ENCODE data around the gene GPAT2.
"Not testable (repeated sequence)": the region's sequence is repeated elsewhere in the genome, so short reads cannot be mapped to it uniquely, and the experiment has no call there.

GPAT2 gene

DNA sequence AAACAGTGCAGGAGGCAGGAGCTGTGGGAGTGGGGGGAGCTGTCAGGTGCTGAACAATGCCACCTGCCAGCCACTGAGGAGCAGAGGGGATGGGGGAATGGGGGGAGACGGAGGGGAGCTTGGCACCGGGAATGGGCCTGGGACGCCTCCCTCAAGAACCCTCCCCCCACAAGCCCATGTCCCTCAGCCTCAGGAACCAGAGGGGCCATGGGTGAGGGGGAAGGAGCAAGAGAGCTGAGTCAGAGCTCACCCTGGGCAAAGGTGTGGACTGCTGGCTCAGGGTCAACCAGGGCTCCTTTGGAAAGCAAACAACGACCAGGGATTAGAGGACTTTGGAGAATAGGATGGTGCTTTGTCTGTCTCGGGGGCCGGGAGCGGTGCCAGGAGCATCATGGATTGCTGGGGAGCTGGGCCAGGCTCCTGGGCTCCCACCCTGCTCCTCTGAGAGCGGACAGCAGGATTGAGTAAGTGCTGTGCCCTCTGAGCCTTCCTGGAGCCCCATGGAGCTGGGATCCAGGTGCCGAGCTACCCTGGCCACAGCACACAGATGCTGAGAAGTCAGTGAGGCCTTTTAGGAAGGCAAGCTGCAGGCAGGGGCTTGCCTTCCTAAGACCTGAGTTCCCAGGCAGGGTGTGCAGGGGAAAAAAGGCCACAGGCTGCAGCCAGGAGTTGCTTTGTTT lies 33.3 kb upstream of the GPAT2 start:
- H3K36me3 Mint-ChIP-seq, H3K9me3 Mint-ChIP-seq, H3K27ac Mint-ChIP-seq, H3K4me3 Mint-ChIP-seq, DNase-seq, CTCF ChIA-PET, H3K4me1 Mint-ChIP-seq: not testable (repeated sequence)
- peaks cover 22% of the 10 kb centered on the region for H3K27me3 Mint-ChIP-seq

- H3K4me3 Mint-ChIP-seq, DNase-seq, H3K27ac Mint-ChIP-seq, H3K36me3 Mint-ChIP-seq, H3K9me3 Mint-ChIP-seq, H3K4me1 Mint-ChIP-seq, CTCF ChIA-PET: not testable (repeated sequence)
- peaks cover 18% of the 10 kb centered on the region for H3K27me3 Mint-ChIP-seq
Observed at GRCh38 chr2:96067098-96067660, 32.5 kb upstream of the GPAT2 start.

DNA sequence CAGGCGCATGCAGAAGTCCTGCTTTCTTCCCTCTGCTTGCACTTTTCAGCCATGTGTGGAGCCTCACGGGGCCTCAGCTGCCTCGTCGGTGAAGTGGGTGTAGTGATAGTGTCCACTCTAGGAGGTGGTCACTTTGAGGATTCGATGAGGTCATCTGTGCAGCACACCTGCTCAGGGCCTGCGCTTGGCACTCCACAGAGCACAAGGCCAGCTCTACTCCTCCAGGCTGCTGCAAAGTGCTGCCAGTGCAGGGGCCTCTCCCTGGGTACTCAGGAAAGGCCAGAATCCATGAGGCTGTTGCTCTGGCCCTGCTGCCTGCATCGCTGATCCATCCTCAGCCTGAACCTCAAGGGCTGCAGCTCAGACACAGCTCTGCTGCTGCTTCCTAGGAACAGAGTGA lies 31.8 kb upstream of the GPAT2 start:
- H3K4me3 Mint-ChIP-seq, H3K36me3 Mint-ChIP-seq, H3K9me3 Mint-ChIP-seq, H3K27ac Mint-ChIP-seq, CTCF ChIA-PET, DNase-seq, H3K4me1 Mint-ChIP-seq: not testable (repeated sequence)
- H3K27me3 Mint-ChIP-seq, result peaks cover 17% of the 10 kb centered on the region

DNA sequence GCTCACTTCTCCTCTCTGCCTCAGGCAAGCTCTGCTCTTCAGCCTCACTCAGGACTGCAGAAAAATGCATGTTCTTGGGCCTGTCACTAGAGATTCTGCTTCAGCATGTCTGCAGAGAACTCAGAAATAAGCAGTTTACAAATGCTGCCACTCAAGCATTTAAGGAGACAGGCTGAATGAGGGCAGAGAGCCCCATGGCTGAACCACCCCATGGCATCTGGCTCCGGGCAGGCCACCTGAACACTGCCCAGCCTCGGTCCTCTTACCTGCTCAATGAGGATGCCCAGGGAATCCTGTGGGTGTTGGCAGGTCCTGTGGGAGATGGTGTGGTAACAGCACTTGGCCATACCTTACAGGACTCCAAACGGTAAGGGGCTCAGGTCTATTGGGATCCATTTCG lies 31.2 kb upstream of the GPAT2 start:
- CTCF ChIA-PET, H3K9me3 Mint-ChIP-seq, H3K4me3 Mint-ChIP-seq, H3K36me3 Mint-ChIP-seq, H3K27ac Mint-ChIP-seq, H3K4me1 Mint-ChIP-seq, DNase-seq: not testable (repeated sequence)
- H3K27me3 Mint-ChIP-seq, result peaks cover 11% of the 10 kb centered on the region

GRCh38 chr2:96065381-96065930 lies 30.7 kb upstream of the GPAT2 start:
- no peak overlapping the region for H3K27ac Mint-ChIP-seq
- no peak overlapping the region for H3K4me3 Mint-ChIP-seq
- peaks cover 8% of the 10 kb centered on the region for H3K27me3 Mint-ChIP-seq
- no peaks in the 10 kb centered on the region for H3K36me3 Mint-ChIP-seq
- H3K9me3 Mint-ChIP-seq, result no peaks in the 10 kb centered on the region
- CTCF ChIA-PET, result no interaction called here
- DNase-seq, result no peak
- H3K4me1 Mint-ChIP-seq, result peaks cover 6% of the 10 kb centered on the region

DNA sequence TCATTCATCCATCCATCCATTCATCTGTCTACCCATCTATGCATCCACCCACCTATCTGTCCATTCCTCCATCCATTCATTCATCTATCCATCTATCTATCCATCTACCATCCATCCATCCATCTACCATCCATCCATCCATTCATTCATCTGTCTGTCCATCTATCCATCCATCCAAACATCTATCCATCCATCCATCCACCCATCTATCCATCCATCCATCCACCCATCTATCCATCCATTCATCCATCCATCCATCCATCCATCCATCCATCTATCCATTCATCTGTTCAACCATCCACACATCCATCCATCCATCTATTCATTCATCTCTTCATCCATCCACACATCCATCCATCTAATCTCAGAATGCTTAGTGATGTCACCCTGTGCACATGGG lies 30.0 kb upstream of the GPAT2 start:
- H3K36me3 Mint-ChIP-seq, H3K9me3 Mint-ChIP-seq: not testable (repeated sequence)

GRCh38 chr2:96064047-96064675 lies 29.4 kb upstream of the GPAT2 start:
- H3K4me3 Mint-ChIP-seq, H3K36me3 Mint-ChIP-seq, H3K27me3 Mint-ChIP-seq, H3K9me3 Mint-ChIP-seq, H3K4me1 Mint-ChIP-seq, CTCF ChIA-PET, H3K27ac Mint-ChIP-seq, DNase-seq: not testable (repeated sequence)

More for the DNA sequence above, 30.0 kb upstream of the GPAT2 start:
- H3K27me3 Mint-ChIP-seq, H3K4me3 Mint-ChIP-seq, H3K4me1 Mint-ChIP-seq, DNase-seq, H3K27ac Mint-ChIP-seq, CTCF ChIA-PET: not testable (repeated sequence)

GRCh38 chr2:96063116-96063899 lies 28.6 kb upstream of the GPAT2 start:
- CTCF ChIA-PET, H3K36me3 Mint-ChIP-seq, H3K4me3 Mint-ChIP-seq, H3K4me1 Mint-ChIP-seq, H3K9me3 Mint-ChIP-seq, H3K27me3 Mint-ChIP-seq: not testable (repeated sequence)
- H3K27ac Mint-ChIP-seq, result peak overlapping the region; percentile 53
- peak; percentile 44 for DNase-seq

GRCh38 chr2:96062483-96062882 lies 27.8 kb upstream of the GPAT2 start:
- H3K4me1 Mint-ChIP-seq, H3K4me3 Mint-ChIP-seq, H3K27ac Mint-ChIP-seq, H3K36me3 Mint-ChIP-seq, H3K9me3 Mint-ChIP-seq, H3K27me3 Mint-ChIP-seq, DNase-seq, CTCF ChIA-PET: not testable (repeated sequence)

DNA sequence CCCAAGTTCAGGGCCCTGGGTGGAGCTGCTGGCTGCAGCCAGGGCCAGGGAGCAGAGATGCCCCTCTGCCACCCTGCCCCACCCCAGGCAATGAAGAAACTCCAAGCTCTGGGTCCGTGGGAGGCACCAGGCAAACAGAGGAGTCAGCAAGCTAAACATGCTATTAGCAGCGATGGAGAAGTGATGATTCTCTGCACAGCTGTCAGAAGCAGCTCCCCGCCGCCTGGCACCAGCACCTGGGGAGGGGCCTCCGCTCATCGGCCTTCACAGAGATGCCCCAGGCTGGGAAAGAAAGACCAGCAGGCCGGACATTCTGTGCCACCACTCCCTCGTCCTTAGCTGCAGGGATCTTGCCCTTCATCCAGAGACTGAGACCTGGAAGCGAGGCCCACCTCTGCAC lies 27.2 kb upstream of the GPAT2 start:
- DNase-seq, H3K27ac Mint-ChIP-seq, H3K36me3 Mint-ChIP-seq, H3K4me3 Mint-ChIP-seq, H3K9me3 Mint-ChIP-seq, CTCF ChIA-PET, H3K4me1 Mint-ChIP-seq, H3K27me3 Mint-ChIP-seq: not testable (repeated sequence)

DNA sequence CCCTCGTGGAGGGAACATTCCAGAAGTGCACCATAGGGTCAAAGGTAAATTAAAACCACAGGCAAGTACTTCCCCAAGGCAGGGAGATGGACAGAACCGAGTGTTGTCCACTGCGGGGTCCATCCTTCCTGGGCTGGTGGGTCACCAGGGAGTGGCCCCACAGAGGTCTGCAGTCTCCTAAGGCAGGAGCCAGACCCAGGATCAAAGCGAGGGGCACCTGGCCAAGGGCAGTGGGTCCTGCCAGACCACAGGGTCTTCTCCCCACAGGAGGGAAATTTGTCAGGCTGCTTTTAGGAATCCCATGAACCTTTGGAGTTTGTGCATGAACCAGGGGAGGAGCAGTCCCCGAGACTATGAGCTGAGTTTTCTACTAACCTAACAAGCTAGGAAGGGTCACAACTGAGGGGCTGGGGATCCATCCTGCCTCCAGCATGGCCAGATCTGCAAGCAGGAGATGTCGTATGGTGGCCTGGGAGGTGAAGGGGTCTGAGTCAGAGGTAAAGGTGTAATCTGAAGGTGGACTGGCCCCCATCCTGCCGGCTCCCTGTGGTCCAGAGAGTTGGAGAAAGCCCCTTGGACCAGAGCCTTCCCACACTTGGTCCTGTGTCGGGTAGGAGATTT lies 26.6 kb upstream of the GPAT2 start:
- H3K4me3 Mint-ChIP-seq, H3K9me3 Mint-ChIP-seq, CTCF ChIA-PET, H3K36me3 Mint-ChIP-seq, DNase-seq, H3K27me3 Mint-ChIP-seq, H3K4me1 Mint-ChIP-seq, H3K27ac Mint-ChIP-seq: not testable (repeated sequence)

DNA sequence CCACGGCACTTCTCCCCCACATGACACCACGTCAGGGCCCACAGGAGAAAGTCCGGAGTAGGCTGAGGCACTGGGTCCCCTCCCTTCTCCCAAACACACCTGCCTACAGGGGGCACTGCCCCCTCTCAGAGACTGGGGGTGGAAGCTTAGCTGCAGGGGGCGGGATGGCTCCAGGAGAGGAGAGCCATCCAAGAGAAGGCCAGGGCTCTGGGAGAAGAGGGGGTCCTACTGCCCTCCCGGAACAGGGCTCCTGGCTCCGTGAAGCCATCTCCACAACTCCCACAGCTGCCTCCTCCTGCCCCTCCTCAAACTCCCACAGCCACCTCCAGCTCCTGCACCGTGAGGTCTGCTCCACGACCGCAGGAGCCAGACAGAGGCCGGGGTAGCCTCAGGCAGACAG lies 25.6 kb upstream of the GPAT2 start:
- H3K36me3 Mint-ChIP-seq, H3K4me3 Mint-ChIP-seq, CTCF ChIA-PET, H3K4me1 Mint-ChIP-seq, H3K27me3 Mint-ChIP-seq, DNase-seq, H3K27ac Mint-ChIP-seq, H3K9me3 Mint-ChIP-seq: not testable (repeated sequence)

DNA sequence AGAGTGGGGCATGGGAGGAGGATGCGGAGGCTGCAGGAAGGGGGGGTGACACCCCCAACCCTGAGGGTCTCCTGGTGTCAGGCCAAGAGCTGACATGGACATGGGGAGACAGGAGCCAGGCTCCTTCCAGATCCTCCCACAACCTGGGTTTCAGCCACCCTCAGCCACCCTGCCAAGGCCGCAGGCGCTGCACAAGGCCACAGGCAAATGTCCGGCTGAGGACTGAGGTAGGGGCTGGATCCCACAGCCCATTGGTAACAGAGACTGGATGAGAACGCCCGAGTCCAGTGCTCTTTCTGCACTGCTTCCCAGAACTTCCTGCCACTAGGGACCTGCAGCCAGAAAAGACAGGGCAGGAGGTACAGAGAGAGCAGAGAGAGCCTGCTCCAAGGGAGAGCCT lies 24.7 kb upstream of the GPAT2 start:
- H3K4me3 Mint-ChIP-seq, H3K4me1 Mint-ChIP-seq, DNase-seq, H3K27ac Mint-ChIP-seq, H3K9me3 Mint-ChIP-seq, H3K36me3 Mint-ChIP-seq, H3K27me3 Mint-ChIP-seq, CTCF ChIA-PET: not testable (repeated sequence)

DNA sequence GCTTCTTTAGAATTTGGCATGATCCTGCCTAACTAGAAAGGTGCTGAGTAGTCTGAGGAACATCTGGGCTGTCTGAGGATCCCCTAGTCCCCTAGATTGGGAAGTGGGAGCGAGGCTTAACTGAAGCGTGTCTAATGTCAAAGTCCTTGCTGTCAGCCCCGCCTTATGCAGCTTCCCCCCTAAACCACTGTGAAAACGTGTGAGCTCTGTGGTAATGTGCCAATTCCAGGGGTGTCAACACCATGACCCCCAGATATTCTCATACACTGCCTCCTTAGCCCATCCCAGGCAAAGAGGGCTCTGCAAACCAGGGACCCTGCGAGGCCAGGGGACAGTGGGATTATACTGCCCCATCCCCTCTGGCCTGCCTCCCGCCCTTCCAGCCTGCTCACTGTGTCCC lies 21.1 kb upstream of the GPAT2 start:
- H3K4me1 Mint-ChIP-seq, H3K36me3 Mint-ChIP-seq, H3K4me3 Mint-ChIP-seq, H3K27ac Mint-ChIP-seq, CTCF ChIA-PET, H3K9me3 Mint-ChIP-seq, H3K27me3 Mint-ChIP-seq, DNase-seq: not testable (repeated sequence)

Measured in activated naive CD4-positive, alpha-beta T cell treated with anti-CD3 and anti-CD28 coated beads, Interleukin-2, amount 10 ng/mL, durations not matched to agents 7 days and 5 days (primary cell).